GM13976 (cell line): ENCODE data around the gene SLC26A9.

Experiments used
- DNase-seq: peaks from one replicate; pipeline ENCODE4 v3.0.0; 2012; ENCODE audit warnings: low spot score
- CTCF ChIP-seq: IDR thresholded peaks from 2 replicates; pipeline ENCODE4 v1.5.1; 2012; ENCODE audit warnings: borderline replicate concordance, mild to moderate bottlenecking; ENCODE audit not compliant: insufficient read depth; ENCODE audit errors: extremely low read depth, missing control alignments, control extremely low read depth
- in situ Hi-C: fragments of 300-500 bp; cut with MboI; formaldehyde crosslinking; loops from one replicate; pipeline ENCODE4 v1.12.0; 2022; ENCODE audit warnings: low sequenced_read_pairs, mixed read lengths, inconsistent platforms; ENCODE audit not compliant: unreplicated experiment

Gene SLC26A9

GRCh38 chr1:205925736-205926135, 17.5 kb downstream of the SLC26A9 start:
- in situ Hi-C loops = no loop called here
- no peak for DNase-seq
- no peak for TF ChIP-seq CTCF

GRCh38 chr1:205924460-205924790, 18.8 kb downstream of the SLC26A9 start:
- in situ Hi-C loops = no loop called here
- no peak for TF ChIP-seq CTCF
- DNase-seq = no peak

- no peak for TF ChIP-seq CTCF
- in situ Hi-C loops = no loop called here
These were observed 19.4 kb downstream of the SLC26A9 start for GRCh38 chr1:205923651-205924459.

GRCh38 chr1:205922806-205923205, 20.4 kb downstream of the SLC26A9 start:
- DNase-seq = no peak
- in situ Hi-C loops = no loop called here
- no peak for TF ChIP-seq CTCF

More at GRCh38 chr1:205923651-205924459, 19.4 kb downstream of the SLC26A9 start:
- no peak for DNase-seq

- no peak for DNase-seq
- in situ Hi-C loops = no loop called here
These were observed 20.9 kb downstream of the SLC26A9 start for GRCh38 chr1:205922314-205922713.

GRCh38 chr1:205921570-205921909, 21.7 kb downstream of the SLC26A9 start:
- DNase-seq = no peak
- in situ Hi-C loops = no loop called here
- TF ChIP-seq CTCF = no peak

More at GRCh38 chr1:205922314-205922713, 20.9 kb downstream of the SLC26A9 start:
- no peak for TF ChIP-seq CTCF
